ENCODE data around the gene FRAS1.

The FRAS1 gene

GRCh38 chr4:78298618-78299017 is 241.5 kb downstream of the FRAS1 start:
- TF ChIP-seq POLR2AphosphoS5 (IDR thresholded peaks at IDR 0.05; ENCODE audit: low read depth, low read length): no peak

- TF ChIP-seq FOXP2 (optimal IDR thresholded peaks at IDR 0.05; ENCODE audit: borderline replicate concordance, extremely low read depth, extremely low read length, insufficient read depth) (no peak), TAF1 (IDR thresholded peaks at IDR 0.05; ENCODE audit: borderline replicate concordance, insufficient read depth, low read length) (no peak)
These were observed 242.4 kb downstream of the FRAS1 start for GRCh38 chr4:78299565-78299972.

GRCh38 chr4:78308517-78308916 is 251.4 kb downstream of the FRAS1 start:
- TF ChIP-seq REST (IDR thresholded peaks at IDR 0.05; ENCODE audit: insufficient read depth in 1 of 2, low read depth in 2 of 2, low read length in 2 of 2) (no peak), TAF1 (IDR thresholded peaks at IDR 0.05; ENCODE audit: borderline replicate concordance, insufficient read depth, low read length) (no peak), FOXP2 (optimal IDR thresholded peaks at IDR 0.05; ENCODE audit: borderline replicate concordance, extremely low read depth, extremely low read length, insufficient read depth) (no peak), SIN3A (IDR thresholded peaks at IDR 0.05; ENCODE audit: borderline replicate concordance, insufficient read depth, low read length) (no peak), POLR2AphosphoS5 (IDR thresholded peaks at IDR 0.05; ENCODE audit: low read depth, low read length) (no peak)

- no peak for TF ChIP-seq POLR2AphosphoS5 (IDR thresholded peaks at IDR 0.05; ENCODE audit: low read depth, low read length)
- TF ChIP-seq REST (IDR thresholded peaks at IDR 0.05; ENCODE audit: insufficient read depth in 1 of 2, low read depth in 2 of 2, low read length in 2 of 2): no peak
- no peak for TF ChIP-seq SIN3A (IDR thresholded peaks at IDR 0.05; ENCODE audit: borderline replicate concordance, insufficient read depth, low read length)
- TF ChIP-seq TAF1 (IDR thresholded peaks at IDR 0.05; ENCODE audit: borderline replicate concordance, insufficient read depth, low read length): no peak
- no peak for TF ChIP-seq FOXP2 (optimal IDR thresholded peaks at IDR 0.05; ENCODE audit: borderline replicate concordance, extremely low read depth, extremely low read length, insufficient read depth)
These were observed 252.2 kb downstream of the FRAS1 start for GRCh38 chr4:78309352-78309751.

- TF ChIP-seq SIN3A (IDR thresholded peaks at IDR 0.05; ENCODE audit: borderline replicate concordance, insufficient read depth, low read length) (no peak), REST (IDR thresholded peaks at IDR 0.05; ENCODE audit: insufficient read depth in 1 of 2, low read depth in 2 of 2, low read length in 2 of 2) (no peak), TAF1 (IDR thresholded peaks at IDR 0.05; ENCODE audit: borderline replicate concordance, insufficient read depth, low read length) (no peak), FOXP2 (optimal IDR thresholded peaks at IDR 0.05; ENCODE audit: borderline replicate concordance, extremely low read depth, extremely low read length, insufficient read depth) (no peak), POLR2AphosphoS5 (IDR thresholded peaks at IDR 0.05; ENCODE audit: low read depth, low read length) (no peak)
These were observed 253.1 kb downstream of the FRAS1 start for GRCh38 chr4:78310007-78310739.

GRCh38 chr4:78310740-78311115 is 253.6 kb downstream of the FRAS1 start:
- no peak for TF ChIP-seq SIN3A (IDR thresholded peaks at IDR 0.05; ENCODE audit: borderline replicate concordance, insufficient read depth, low read length)

GRCh38 chr4:78311306-78311705 is 254.2 kb downstream of the FRAS1 start:
- TF ChIP-seq TAF1 (IDR thresholded peaks at IDR 0.05; ENCODE audit: borderline replicate concordance, insufficient read depth, low read length): no peak
- TF ChIP-seq REST (IDR thresholded peaks at IDR 0.05; ENCODE audit: insufficient read depth in 1 of 2, low read depth in 2 of 2, low read length in 2 of 2): no peak
- no peak for TF ChIP-seq POLR2AphosphoS5 (IDR thresholded peaks at IDR 0.05; ENCODE audit: low read depth, low read length)
- no peak for TF ChIP-seq SIN3A (IDR thresholded peaks at IDR 0.05; ENCODE audit: borderline replicate concordance, insufficient read depth, low read length)
- no peak for TF ChIP-seq FOXP2 (optimal IDR thresholded peaks at IDR 0.05; ENCODE audit: borderline replicate concordance, extremely low read depth, extremely low read length, insufficient read depth)

Measured in PFSK-1 (cell line).